ENCODE measurements around the gene GDF15.

The GDF15 gene

GRCh38 chr19:18435842-18436670 is 50.1 kb downstream of the GDF15 start:
- no peak for TF ChIP-seq CTCF (IDR thresholded peaks at IDR 0.05; ENCODE audit: insufficient read depth, missing control alignments)
- no peak for DNase-seq (ENCODE audit: insufficient read length, low spot score)
- no peak for FAIRE-seq

- DNase-seq (ENCODE audit: insufficient read length, low spot score) (peak; percentile 97), FAIRE-seq (no peak)
- no peak for TF ChIP-seq CTCF (IDR thresholded peaks at IDR 0.05; ENCODE audit: insufficient read depth, missing control alignments)
These were observed 50.9 kb downstream of the GDF15 start for GRCh38 chr19:18436671-18437490.

GRCh38 chr19:18437491-18438330 is 51.8 kb downstream of the GDF15 start, which contains the start of gene ISYNA1:
Gene ISYNA1, minus strand, starts transcription at chr19:18438133. Its CDS starts 154 bp downstream, at chr19:18437979.
- TF ChIP-seq CTCF (IDR thresholded peaks at IDR 0.05; ENCODE audit: insufficient read depth, missing control alignments), result no peak
- FAIRE-seq (no peak), DNase-seq (ENCODE audit: insufficient read length, low spot score) (peak; percentile 85)

- no peak for TF ChIP-seq CTCF (IDR thresholded peaks at IDR 0.05; ENCODE audit: insufficient read depth, missing control alignments)
- FAIRE-seq (no peak), DNase-seq (ENCODE audit: insufficient read length, low spot score) (no peak)
These were observed 52.5 kb downstream of the GDF15 start for GRCh38 chr19:18438331-18439024.
